HL-60 (cell line): ENCODE results near the gene SELENOV.

Experiments used
- DNase-seq, 2 experiments: peaks; one replicate each; pipeline ENCODE4 v3.0.0-alpha.2; 2010 to 2020; ENCODE audit warnings: low read depth in 1 of 2, low spot score in 1 of 2
- H3K27ac ChIP-seq: fragments of 250-450 bp; sonication (Bioruptor Pico); replicated peaks from 2 replicates; pipeline ENCODE4 v1.5.1; 2020; ENCODE audit warnings: mild to moderate bottlenecking, moderate library complexity
- H3K27me3 ChIP-seq: fragments of 250-450 bp; sonication (Bioruptor Pico); 2 replicates; pipeline ENCODE4 v1.5.1; 2021; ENCODE audit warnings: mild to moderate bottlenecking, moderate library complexity; ENCODE audit not compliant: insufficient read depth, poor library complexity, severe bottlenecking
- H3K4me3 ChIP-seq: replicated peaks from 2 replicates; pipeline ENCODE4 v1.5.1; 2011; ENCODE audit warnings: mild to moderate bottlenecking, control low read depth, low read length; ENCODE audit not compliant: insufficient read depth
- GABPA ChIP-seq: IDR thresholded peaks from 2 replicates; pipeline ENCODE4 v1.6.1; 2012; ENCODE audit warnings: low read depth
- POLR2AphosphoS5 ChIP-seq: IDR thresholded peaks from 2 replicates; pipeline ENCODE4 v1.6.1; 2012; ENCODE audit warnings: low read depth
- SPI1 ChIP-seq: IDR thresholded peaks from 2 replicates; pipeline ENCODE4 v1.6.1; 2012; ENCODE audit warnings: low read depth, mild to moderate bottlenecking, borderline replicate concordance
- TF ChIP-seq, protein P1 (sequence below): IDR thresholded peaks from 2 replicates; pipeline ENCODE4 v1.6.1; 2012; ENCODE audit warnings: low read depth; ENCODE audit not compliant: insufficient replicate concordance
- TF ChIP-seq, protein P2 (sequence below): IDR thresholded peaks from one replicate; pipeline ENCODE4 v1.5.1; 2011; ENCODE audit warnings: low read length, control low read depth, inconsistent platforms; ENCODE audit not compliant: insufficient read depth

SELENOV gene

DNA sequence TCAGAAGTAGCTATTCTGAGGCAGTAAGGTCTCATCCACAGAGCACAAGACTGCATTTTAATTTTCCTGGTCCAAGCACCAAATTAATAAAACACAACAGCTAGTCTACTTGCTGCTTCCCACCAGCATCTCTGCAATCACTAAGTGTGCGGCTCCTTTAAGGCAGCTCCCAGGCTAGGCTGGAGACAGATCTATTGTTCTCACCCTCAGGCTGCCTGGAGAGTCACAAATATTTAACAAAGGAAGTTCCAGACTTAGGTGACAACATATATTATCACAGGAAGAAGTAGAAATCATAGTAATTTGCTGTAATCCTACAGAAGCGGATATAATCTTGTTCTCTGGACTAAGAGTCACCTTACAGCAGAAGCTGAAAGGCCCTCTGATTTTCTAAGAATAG, 27.3 kb downstream of the SELENOV start:
- no peak for DNase-seq
- H3K4me3 ChIP-seq, result no peak overlapping the region
- TF ChIP-seq GABPA (no peak), SPI1 (no peak), POLR2AphosphoS5 (no peak)
- TF ChIP-seq, protein P1, sequence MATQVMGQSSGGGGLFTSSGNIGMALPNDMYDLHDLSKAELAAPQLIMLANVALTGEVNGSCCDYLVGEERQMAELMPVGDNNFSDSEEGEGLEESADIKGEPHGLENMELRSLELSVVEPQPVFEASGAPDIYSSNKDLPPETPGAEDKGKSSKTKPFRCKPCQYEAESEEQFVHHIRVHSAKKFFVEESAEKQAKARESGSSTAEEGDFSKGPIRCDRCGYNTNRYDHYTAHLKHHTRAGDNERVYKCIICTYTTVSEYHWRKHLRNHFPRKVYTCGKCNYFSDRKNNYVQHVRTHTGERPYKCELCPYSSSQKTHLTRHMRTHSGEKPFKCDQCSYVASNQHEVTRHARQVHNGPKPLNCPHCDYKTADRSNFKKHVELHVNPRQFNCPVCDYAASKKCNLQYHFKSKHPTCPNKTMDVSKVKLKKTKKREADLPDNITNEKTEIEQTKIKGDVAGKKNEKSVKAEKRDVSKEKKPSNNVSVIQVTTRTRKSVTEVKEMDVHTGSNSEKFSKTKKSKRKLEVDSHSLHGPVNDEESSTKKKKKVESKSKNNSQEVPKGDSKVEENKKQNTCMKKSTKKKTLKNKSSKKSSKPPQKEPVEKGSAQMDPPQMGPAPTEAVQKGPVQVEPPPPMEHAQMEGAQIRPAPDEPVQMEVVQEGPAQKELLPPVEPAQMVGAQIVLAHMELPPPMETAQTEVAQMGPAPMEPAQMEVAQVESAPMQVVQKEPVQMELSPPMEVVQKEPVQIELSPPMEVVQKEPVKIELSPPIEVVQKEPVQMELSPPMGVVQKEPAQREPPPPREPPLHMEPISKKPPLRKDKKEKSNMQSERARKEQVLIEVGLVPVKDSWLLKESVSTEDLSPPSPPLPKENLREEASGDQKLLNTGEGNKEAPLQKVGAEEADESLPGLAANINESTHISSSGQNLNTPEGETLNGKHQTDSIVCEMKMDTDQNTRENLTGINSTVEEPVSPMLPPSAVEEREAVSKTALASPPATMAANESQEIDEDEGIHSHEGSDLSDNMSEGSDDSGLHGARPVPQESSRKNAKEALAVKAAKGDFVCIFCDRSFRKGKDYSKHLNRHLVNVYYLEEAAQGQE, result no peak
- TF ChIP-seq, protein P2, sequence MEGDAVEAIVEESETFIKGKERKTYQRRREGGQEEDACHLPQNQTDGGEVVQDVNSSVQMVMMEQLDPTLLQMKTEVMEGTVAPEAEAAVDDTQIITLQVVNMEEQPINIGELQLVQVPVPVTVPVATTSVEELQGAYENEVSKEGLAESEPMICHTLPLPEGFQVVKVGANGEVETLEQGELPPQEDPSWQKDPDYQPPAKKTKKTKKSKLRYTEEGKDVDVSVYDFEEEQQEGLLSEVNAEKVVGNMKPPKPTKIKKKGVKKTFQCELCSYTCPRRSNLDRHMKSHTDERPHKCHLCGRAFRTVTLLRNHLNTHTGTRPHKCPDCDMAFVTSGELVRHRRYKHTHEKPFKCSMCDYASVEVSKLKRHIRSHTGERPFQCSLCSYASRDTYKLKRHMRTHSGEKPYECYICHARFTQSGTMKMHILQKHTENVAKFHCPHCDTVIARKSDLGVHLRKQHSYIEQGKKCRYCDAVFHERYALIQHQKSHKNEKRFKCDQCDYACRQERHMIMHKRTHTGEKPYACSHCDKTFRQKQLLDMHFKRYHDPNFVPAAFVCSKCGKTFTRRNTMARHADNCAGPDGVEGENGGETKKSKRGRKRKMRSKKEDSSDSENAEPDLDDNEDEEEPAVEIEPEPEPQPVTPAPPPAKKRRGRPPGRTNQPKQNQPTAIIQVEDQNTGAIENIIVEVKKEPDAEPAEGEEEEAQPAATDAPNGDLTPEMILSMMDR, result no peak
- H3K27ac ChIP-seq, result no peak overlapping the region
- no peaks in the 10 kb centered on the region for H3K27me3 ChIP-seq

DNA sequence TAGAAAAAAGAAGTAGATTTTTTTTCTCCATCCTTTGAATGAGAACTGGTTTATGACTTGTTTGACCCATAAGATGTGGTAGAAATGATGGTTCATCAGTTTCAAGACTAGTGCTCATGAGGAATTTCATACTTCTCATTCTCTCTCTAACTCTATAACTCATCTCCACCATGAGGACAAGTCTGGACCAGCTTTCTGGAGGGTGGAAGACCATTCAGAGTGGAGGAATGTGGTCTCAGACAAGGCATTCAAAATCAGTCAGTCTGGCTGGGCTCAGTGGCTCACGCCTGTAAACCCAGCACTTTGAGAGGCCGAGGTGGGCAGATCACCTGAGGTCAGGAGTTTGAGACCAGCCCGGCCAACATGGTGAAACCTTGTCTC, 28.5 kb downstream of the SELENOV start:
- TF ChIP-seq, protein P2, result no peak
- TF ChIP-seq GABPA, result no peak
- TF ChIP-seq, protein P1, result no peak
- no peak for TF ChIP-seq POLR2AphosphoS5
- no peak for TF ChIP-seq SPI1
- Histone ChIP-seq H3K27ac (no peak overlapping the region), H3K4me3 (no peak overlapping the region), H3K27me3 (no peaks in the 10 kb centered on the region)
- DNase-seq, result no peak

DNA sequence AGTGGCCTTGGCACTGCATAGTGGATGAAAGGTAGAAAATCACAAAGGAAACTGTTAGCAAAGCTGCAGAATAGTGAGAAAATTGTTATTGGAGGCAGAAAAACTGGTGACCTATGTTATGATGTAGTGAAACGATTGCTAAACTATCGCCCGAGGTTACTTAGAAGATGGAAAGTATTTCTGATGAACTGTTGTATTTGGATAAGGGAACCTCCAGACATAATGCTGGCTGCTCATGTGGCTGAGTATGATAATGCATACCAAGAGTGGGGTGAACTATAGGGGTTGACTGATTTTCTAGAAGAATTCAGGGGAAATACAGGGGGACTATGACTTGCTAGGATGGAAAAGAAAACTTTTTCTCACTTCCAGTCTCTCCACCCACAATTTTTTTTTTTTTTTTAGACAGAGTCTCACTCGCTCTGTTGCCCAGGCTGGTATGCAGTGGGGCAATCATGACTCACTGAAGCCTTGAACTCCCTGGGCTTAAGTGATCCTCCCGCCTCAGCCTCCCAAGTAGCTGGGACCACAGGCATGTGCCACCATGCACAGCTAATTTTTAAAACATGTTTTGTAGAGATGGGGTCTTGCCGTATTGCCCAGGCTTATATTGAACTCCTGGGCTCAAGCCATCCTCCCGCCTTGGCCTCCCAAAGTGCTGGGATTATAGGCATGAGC, 29.4 kb downstream of the SELENOV start:
- Histone ChIP-seq H3K4me3 (no peak overlapping the region), H3K27ac (no peak overlapping the region), H3K27me3 (no peaks in the 10 kb centered on the region)
- TF ChIP-seq GABPA (no peak), POLR2AphosphoS5 (no peak), SPI1 (no peak)
- TF ChIP-seq, protein P2, result no peak
- TF ChIP-seq, protein P1, result no peak
- no peak for DNase-seq
